Measurements from ENCODE around the gene HAVCR2. TPM values are rescaled to one million over a fixed set of nuclear protein-coding genes. Genes with fewer than 3 reads are reported as not detected.
"Not testable (repeated sequence)": the region's sequence is repeated elsewhere in the genome, so short reads cannot be mapped to it uniquely, and the experiment has no call there.

HAVCR2 gene
- total RNA-seq, 1 donor from 2014 or later, result 1.5 TPM

DNA sequence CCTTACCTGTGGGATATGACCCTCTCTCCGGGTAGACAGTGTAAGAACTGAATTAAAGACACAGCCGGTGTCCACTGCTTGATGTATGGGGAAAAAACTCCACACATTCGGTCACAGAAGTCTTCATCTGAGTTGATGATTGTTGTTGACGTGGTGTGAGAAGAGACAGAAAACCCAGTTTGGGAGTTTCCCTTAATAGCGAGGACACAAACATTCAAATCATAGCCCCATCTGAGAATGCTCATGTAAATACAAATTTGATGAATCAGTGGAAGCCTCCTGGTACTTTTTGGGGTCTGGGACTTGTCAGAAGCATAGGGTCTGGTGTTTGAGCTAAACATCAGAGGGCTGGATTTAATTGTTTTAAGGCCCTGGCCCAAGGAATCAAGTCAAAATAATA is 60.9 kb downstream of the HAVCR2 start:
- no peak for DNase-seq (ENCODE audit: low read depth)
- H3K4me3 ChIP-seq (ENCODE audit: low read depth, low read length), result no peak overlapping the region
- no peaks in the 10 kb centered on the region for H3K27me3 ChIP-seq (ENCODE audit: control insufficient read depth, insufficient read depth, low read length)
- no peak for TF ChIP-seq CTCF (IDR thresholded peaks at IDR 0.05; ENCODE audit: insufficient read depth, low read length, poor library complexity, severe bottlenecking)
- peaks cover 2% of the 10 kb centered on the region for H3K36me3 ChIP-seq (ENCODE audit: control insufficient read depth, insufficient read depth, low read length)

DNA sequence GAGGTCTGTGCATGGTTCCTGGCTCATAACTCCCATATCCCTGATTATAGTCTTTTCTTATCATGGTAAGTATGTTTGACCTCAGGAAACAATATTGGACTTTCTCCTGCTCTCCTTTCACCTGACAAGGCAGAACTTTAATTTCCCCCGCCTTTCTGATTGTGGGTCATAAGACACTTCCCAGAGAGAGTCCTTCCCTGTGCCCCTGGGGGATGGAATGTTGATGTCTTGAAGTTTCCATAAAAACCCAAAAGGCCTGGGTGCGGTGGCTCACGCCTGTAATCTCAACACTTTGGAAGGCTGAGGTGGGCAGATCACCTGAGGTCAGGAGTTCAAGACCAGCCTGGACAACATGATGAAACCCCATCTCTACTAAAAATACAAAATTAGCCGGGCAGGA is 61.8 kb downstream of the HAVCR2 start:
- H3K36me3 ChIP-seq (ENCODE audit: control insufficient read depth, insufficient read depth, low read length); H3K4me3 ChIP-seq (ENCODE audit: low read depth, low read length); DNase-seq (ENCODE audit: low read depth); H3K27me3 ChIP-seq (ENCODE audit: control insufficient read depth, insufficient read depth, low read length): not testable (repeated sequence)

GRCh38 chr5:157046041-157046440 is 62.8 kb downstream of the HAVCR2 start:
- no peak overlapping the region for H3K4me3 ChIP-seq (ENCODE audit: low read depth, low read length)
- DNase-seq (ENCODE audit: low read depth), result peak; percentile 98
- H3K36me3 ChIP-seq (ENCODE audit: control insufficient read depth, insufficient read depth, low read length), result peaks cover 2% of the 10 kb centered on the region
- H3K27me3 ChIP-seq (ENCODE audit: control insufficient read depth, insufficient read depth, low read length), result no peaks in the 10 kb centered on the region
- TF ChIP-seq CTCF (IDR thresholded peaks at IDR 0.05; ENCODE audit: insufficient read depth, low read length, poor library complexity, severe bottlenecking), result no peak

DNA sequence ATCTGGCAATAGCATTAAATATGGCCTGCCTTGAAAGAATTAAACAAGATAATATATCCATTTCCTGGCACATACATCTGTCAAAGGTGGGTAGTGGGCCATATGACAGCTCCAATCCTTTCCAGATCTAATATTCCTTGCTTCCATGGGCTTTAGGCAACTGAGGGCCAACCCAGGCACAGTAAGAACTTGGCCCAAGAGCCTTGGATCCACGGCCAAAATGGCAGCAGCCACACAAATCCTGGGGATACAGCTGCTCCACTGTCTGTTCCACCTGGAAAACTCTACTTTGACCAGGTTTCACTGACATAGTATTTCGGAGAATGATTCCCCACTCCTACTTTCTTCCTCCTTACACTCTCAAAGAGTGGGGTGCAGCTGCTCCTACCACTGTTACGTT is 63.2 kb downstream of the HAVCR2 start:
- peaks cover 2% of the 10 kb centered on the region for H3K36me3 ChIP-seq (ENCODE audit: control insufficient read depth, insufficient read depth, low read length)
- TF ChIP-seq CTCF (IDR thresholded peaks at IDR 0.05; ENCODE audit: insufficient read depth, low read length, poor library complexity, severe bottlenecking), result no peak
- no peak for DNase-seq (ENCODE audit: low read depth)
- no peak overlapping the region for H3K4me3 ChIP-seq (ENCODE audit: low read depth, low read length)
- H3K27me3 ChIP-seq (ENCODE audit: control insufficient read depth, insufficient read depth, low read length), result no peaks in the 10 kb centered on the region

GRCh38 chr5:157038568-157039187 is 70.2 kb downstream of the HAVCR2 start:
- no peaks in the 10 kb centered on the region for H3K36me3 ChIP-seq (ENCODE audit: control insufficient read depth, insufficient read depth, low read length)
- no peaks in the 10 kb centered on the region for H3K27me3 ChIP-seq (ENCODE audit: control insufficient read depth, insufficient read depth, low read length)
- H3K4me3 ChIP-seq (ENCODE audit: low read depth, low read length), result no peak overlapping the region
- no peak for TF ChIP-seq CTCF (IDR thresholded peaks at IDR 0.05; ENCODE audit: insufficient read depth, low read length, poor library complexity, severe bottlenecking)
- DNase-seq (ENCODE audit: low read depth), result peak; percentile 50

Other genes with a start within 250 kb of the HAVCR2 start
- gene TIMD4, start 145.8 kb downstream of the HAVCR2 start, total RNA-seq, result not detected in 2 replicates
- 0.29 and 1.4 TPM in 2 replicates for gene HAVCR1, start 49.9 kb downstream of the HAVCR2 start, total RNA-seq
- 12.2 and 17.7 TPM in 2 replicates for gene MED7, start 33.8 kb upstream of the HAVCR2 start, total RNA-seq
- not detected in 2 replicates for gene GARIN3, start 57.2 kb upstream of the HAVCR2 start, total RNA-seq
- not detected in 2 replicates for gene ITK, start 71.8 kb upstream of the HAVCR2 start, total RNA-seq
- 93.5 and 99.9 TPM in 2 replicates for gene CYFIP2, start 157.1 kb upstream of the HAVCR2 start, total RNA-seq

Data from kidney epithelial cell (primary cell).